ENCODE data around the gene CAVIN1. TPM values are rescaled to one million over a fixed set of nuclear protein-coding genes. Genes with fewer than 3 reads are reported as not detected.
A peak's percentile ranks its signal among the peaks of the same experiment; 100 is the strongest.
"Not testable (repeated sequence)": the region's sequence is repeated elsewhere in the genome, so short reads cannot be mapped to it uniquely, and the experiment has no call there.

Gene CAVIN1
- total RNA-seq, 1 donor from 2014 or later = 1.1 TPM

DNA sequence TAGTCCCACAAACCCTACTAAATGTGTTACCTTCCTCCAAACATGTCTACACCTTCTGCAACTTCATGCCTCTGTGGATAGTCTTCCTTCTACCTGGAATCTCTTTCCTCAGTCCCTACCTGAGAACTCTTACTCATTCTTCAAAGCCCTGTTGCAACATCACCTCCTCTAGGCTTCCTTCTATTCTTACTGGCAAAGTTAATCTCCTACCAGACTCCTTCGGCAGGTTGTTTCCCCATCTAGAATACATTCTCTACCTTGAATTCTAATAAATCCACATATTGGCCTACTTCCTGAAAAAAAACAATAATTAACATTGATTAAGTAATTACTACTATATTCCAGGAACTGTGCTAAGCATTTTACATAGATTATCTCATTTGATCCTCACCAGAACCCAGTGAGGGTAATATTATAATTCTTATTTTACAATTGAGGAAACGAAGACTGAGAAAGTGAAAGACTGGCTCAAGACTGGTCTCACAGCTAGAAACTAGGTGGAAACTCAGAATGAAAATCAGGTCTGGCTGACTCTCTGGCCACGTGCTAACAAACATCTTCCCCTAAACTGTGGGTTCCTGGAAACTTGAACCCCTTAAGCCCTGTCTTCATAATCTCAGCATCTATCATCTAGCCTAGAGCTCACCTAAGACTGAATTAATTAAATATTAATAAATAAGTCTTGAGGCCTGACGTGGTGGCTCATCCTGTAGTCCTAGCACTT is 30.2 kb downstream of the CAVIN1 start:
- peaks cover 19% of the 10 kb centered on the region for H3K4me1 Mint-ChIP-seq (ENCODE audit: low read depth)
- H3K27me3 Mint-ChIP-seq = peaks cover 23% of the 10 kb centered on the region
- H3K4me3 Mint-ChIP-seq (ENCODE audit: low read depth) = no peak overlapping the region
- no peak overlapping the region for H3K27ac Mint-ChIP-seq
- H3K9me3 Mint-ChIP-seq (ENCODE audit: low read depth) = no peaks in the 10 kb centered on the region
- TF ChIP-seq, protein P1, sequence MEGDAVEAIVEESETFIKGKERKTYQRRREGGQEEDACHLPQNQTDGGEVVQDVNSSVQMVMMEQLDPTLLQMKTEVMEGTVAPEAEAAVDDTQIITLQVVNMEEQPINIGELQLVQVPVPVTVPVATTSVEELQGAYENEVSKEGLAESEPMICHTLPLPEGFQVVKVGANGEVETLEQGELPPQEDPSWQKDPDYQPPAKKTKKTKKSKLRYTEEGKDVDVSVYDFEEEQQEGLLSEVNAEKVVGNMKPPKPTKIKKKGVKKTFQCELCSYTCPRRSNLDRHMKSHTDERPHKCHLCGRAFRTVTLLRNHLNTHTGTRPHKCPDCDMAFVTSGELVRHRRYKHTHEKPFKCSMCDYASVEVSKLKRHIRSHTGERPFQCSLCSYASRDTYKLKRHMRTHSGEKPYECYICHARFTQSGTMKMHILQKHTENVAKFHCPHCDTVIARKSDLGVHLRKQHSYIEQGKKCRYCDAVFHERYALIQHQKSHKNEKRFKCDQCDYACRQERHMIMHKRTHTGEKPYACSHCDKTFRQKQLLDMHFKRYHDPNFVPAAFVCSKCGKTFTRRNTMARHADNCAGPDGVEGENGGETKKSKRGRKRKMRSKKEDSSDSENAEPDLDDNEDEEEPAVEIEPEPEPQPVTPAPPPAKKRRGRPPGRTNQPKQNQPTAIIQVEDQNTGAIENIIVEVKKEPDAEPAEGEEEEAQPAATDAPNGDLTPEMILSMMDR (IDR thresholded peaks at IDR 0.05; ENCODE audit: unreplicated experiment) = no peak
- no peaks in the 10 kb centered on the region for H3K36me3 Mint-ChIP-seq (ENCODE audit: insufficient read depth)
- DNase-seq (ENCODE audit: low spot score, unreplicated experiment) = no peak

DNA sequence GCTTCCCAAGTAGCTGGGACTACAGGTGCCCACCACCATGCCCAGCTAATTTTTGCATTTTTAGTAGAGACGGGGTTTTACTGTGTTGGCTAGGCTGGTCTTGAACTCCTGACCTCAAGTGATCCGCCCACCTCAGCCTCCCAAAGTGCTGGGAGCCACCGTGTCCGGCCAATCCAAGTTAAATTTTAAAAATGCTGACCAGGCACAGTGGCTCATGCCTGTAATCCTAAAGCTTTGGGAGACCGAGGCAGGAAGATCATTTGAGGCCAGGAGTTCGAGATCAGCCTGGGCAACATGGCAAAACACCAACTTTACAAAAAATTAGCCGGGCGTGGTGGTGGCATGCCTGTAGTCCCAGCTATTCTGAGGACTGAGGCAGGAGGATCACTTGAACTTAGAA is 31.6 kb downstream of the CAVIN1 start:
- peaks cover 19% of the 10 kb centered on the region for H3K27me3 Mint-ChIP-seq
- H3K9me3 Mint-ChIP-seq (ENCODE audit: low read depth); H3K4me3 Mint-ChIP-seq (ENCODE audit: low read depth); H3K36me3 Mint-ChIP-seq (ENCODE audit: insufficient read depth); DNase-seq (ENCODE audit: low spot score, unreplicated experiment); H3K27ac Mint-ChIP-seq: not testable (repeated sequence)
- peaks cover 25% of the 10 kb centered on the region for H3K4me1 Mint-ChIP-seq (ENCODE audit: low read depth)

DNA sequence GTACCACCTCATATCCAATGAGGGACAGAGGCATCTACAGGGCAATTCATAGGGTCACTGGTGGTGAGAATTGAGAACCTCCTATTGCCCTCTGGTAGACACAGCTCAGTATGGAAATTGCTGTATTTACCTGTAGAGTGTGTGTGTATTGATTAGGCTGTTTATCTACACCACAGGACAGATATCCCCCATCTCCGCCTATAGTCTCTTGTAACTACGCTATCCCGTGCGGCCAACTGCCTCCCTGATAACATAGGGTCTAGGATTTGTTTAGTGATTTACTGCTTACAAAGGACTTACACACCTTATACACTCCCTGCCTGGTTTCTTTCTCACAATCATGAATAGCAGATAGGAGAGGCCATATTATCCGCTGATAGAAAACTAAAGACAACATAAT is 33.2 kb downstream of the CAVIN1 start:
- Mint-ChIP-seq H3K27ac (peak overlapping the region; percentile 73), H3K27me3 (peaks cover 14% of the 10 kb centered on the region), H3K4me3 (ENCODE audit: low read depth) (peak overlapping the region; percentile 44), H3K36me3 (ENCODE audit: insufficient read depth) (no peaks in the 10 kb centered on the region), H3K4me1 (ENCODE audit: low read depth) (peaks cover 25% of the 10 kb centered on the region), H3K9me3 (ENCODE audit: low read depth) (no peaks in the 10 kb centered on the region)
- TF ChIP-seq, protein P1 (IDR thresholded peaks at IDR 0.05; ENCODE audit: unreplicated experiment) = no peak
- DNase-seq (ENCODE audit: low spot score, unreplicated experiment) = no peak

DNA sequence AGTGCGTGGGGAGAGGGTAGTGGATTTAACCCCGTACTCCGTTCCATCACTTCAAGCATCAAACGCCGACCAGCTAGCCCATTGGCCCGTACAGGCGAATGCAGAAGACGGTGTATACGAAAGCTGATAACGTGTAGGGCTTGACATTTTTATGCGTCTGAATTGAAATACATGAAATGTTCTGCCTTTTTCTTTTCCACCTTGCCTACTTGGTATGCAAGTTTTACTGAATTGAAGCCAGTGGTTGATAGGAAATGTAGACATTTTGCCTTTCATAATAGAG is 34.0 kb downstream of the CAVIN1 start:
- no peaks in the 10 kb centered on the region for H3K36me3 Mint-ChIP-seq (ENCODE audit: insufficient read depth)
- H3K9me3 Mint-ChIP-seq (ENCODE audit: low read depth) = no peaks in the 10 kb centered on the region
- no peak for DNase-seq (ENCODE audit: low spot score, unreplicated experiment)
- peak overlapping the region; percentile 93 for H3K4me3 Mint-ChIP-seq (ENCODE audit: low read depth)
- peaks cover 10% of the 10 kb centered on the region for H3K27me3 Mint-ChIP-seq
- H3K27ac Mint-ChIP-seq = peak overlapping the region; percentile 97
- TF ChIP-seq, protein P1 (IDR thresholded peaks at IDR 0.05; ENCODE audit: unreplicated experiment) = no peak
- H3K4me1 Mint-ChIP-seq (ENCODE audit: low read depth) = peaks cover 25% of the 10 kb centered on the region

DNA sequence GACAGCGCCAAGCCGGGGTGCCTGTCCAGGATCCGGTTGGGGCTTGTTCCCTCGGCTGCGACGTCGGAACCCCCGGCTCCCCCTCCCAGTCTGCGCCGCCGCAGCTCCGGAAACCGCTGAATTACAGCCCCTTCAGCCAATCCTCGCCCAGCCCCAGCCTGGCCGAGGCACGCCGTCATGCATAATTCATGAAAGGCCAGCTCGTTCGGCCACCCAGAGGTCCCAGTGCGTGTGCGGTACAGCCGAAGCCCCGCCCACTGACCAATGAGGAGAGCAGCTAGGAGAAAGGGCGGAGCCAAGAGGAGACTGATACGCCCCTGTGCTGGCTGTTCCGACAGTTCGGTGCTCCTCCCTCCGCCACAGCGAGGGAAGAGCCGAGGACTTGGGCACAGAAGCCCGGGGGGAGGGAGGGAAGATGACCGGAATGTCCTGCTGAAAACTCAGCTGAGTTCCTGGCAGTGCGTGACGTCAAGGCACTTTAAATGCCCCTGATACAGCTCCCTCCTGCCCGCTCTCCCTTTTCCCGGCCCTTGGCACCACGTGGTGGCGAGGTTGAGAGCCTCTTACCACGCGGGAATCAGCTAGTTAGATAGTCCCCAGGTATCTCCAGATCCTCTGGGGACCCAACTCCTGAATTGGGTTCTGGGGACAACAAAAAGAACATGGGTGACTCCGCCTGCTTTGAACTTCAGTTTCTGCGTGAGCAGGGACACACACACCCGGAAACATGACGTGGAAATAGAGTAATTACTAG is 34.5 kb downstream of the CAVIN1 start, which contains the start of gene STAT3:
Gene STAT3, minus strand, starts transcription at position 62 of the 754 bp plus-strand sequence. CDS start 39,926 bp downstream, outside the sequence.
- Mint-ChIP-seq H3K4me3 (ENCODE audit: low read depth) (peak within 1 kb of the TSS; percentile 93), H3K4me1 (ENCODE audit: low read depth) (peaks cover 25% of the 10 kb centered on the region), H3K9me3 (ENCODE audit: low read depth) (no peaks in the 10 kb centered on the region), H3K27ac (peak within 1 kb of the TSS; percentile 97), H3K27me3 (peaks cover 6% of the 10 kb centered on the region), H3K36me3 (ENCODE audit: insufficient read depth) (no peaks in the 10 kb centered on the region)
- TF ChIP-seq, protein P1 (IDR thresholded peaks at IDR 0.05; ENCODE audit: unreplicated experiment) = no peak
- peak; percentile 100 for DNase-seq (ENCODE audit: low spot score, unreplicated experiment)

Data from progenitor cell of endocrine pancreas (in vitro differentiated cells).